GM13977 (cell line): Measurements from ENCODE around the gene ELP5.

Experiments used
- DNase-seq: peaks from one replicate; pipeline ENCODE4 v3.0.0; 2012; ENCODE audit warnings: low spot score
- in situ Hi-C: fragments of 300-500 bp; cut with MboI; formaldehyde crosslinking; loops from one replicate; pipeline ENCODE4 v1.12.0; 2022; ENCODE audit warnings: low sequenced_read_pairs, low pct_unique_long_range_greater_than_20kb, mixed read lengths, inconsistent platforms; ENCODE audit not compliant: unreplicated experiment
- TF ChIP-seq, protein P1 (sequence below): IDR thresholded peaks from 2 replicates; pipeline ENCODE4 v1.5.1; 2012; ENCODE audit warnings: mild to moderate bottlenecking, control low read depth; ENCODE audit not compliant: insufficient read depth; ENCODE audit errors: extremely low read depth, missing control alignments

ELP5 gene

DNA sequence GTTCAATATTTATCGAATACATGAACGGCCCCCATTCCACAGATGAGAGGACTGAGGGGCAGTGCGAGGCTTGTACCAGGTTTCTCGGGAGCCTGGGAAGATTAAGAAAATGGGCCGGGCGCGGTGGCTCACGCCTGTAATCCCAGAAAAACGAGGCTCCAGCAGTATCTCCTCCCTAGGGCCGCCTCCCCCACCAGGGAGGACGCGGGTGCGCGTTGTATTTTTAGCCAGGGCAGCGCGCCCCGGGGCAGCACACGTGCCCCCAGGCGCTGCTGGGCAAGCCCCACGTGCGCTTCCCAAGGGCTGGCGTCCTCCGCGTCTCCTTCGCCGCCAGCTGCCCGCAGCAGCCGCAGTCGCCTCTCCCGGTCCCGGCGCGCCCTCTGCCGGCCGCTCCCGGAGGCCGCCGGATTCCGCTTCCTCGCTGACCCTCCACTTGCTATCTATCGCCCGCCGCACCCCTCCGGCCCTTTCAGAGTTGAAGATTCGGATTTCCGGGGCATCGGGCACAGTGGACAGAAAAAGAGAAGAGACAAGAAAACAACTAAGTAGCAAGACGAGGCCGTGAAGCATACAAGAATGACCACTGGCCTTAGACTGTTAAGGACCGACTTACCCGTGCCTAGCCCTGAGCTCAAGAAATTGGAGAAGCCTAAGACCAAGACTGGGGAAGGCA, 44.3 kb downstream of the ELP5 start:
- DNase-seq = peak; percentile 89
- in situ Hi-C loops = loop anchor here (10.0 kb wide), 1 partner anchor 242 kb away; no protein-coding TSS in a partner anchor
- TF ChIP-seq, protein P1, sequence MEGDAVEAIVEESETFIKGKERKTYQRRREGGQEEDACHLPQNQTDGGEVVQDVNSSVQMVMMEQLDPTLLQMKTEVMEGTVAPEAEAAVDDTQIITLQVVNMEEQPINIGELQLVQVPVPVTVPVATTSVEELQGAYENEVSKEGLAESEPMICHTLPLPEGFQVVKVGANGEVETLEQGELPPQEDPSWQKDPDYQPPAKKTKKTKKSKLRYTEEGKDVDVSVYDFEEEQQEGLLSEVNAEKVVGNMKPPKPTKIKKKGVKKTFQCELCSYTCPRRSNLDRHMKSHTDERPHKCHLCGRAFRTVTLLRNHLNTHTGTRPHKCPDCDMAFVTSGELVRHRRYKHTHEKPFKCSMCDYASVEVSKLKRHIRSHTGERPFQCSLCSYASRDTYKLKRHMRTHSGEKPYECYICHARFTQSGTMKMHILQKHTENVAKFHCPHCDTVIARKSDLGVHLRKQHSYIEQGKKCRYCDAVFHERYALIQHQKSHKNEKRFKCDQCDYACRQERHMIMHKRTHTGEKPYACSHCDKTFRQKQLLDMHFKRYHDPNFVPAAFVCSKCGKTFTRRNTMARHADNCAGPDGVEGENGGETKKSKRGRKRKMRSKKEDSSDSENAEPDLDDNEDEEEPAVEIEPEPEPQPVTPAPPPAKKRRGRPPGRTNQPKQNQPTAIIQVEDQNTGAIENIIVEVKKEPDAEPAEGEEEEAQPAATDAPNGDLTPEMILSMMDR = peak; percentile 94

- in situ Hi-C loops = no loop called here
- DNase-seq = no peak
- TF ChIP-seq, protein P1 = no peak
Observed at GRCh38 chr17:7304179-7304578, 52.2 kb downstream of the ELP5 start.

GRCh38 chr17:7306911-7307685, 55.1 kb downstream of the ELP5 start, which contains the start of gene EIF5A:
TSS of gene EIF5A (plus strand) at chr17:7307628. CDS start at chr17:7309636, 2,008 bp downstream.
- peak; percentile 99 for DNase-seq
- in situ Hi-C loops = no loop called here
- TF ChIP-seq, protein P1 = no peak

DNA sequence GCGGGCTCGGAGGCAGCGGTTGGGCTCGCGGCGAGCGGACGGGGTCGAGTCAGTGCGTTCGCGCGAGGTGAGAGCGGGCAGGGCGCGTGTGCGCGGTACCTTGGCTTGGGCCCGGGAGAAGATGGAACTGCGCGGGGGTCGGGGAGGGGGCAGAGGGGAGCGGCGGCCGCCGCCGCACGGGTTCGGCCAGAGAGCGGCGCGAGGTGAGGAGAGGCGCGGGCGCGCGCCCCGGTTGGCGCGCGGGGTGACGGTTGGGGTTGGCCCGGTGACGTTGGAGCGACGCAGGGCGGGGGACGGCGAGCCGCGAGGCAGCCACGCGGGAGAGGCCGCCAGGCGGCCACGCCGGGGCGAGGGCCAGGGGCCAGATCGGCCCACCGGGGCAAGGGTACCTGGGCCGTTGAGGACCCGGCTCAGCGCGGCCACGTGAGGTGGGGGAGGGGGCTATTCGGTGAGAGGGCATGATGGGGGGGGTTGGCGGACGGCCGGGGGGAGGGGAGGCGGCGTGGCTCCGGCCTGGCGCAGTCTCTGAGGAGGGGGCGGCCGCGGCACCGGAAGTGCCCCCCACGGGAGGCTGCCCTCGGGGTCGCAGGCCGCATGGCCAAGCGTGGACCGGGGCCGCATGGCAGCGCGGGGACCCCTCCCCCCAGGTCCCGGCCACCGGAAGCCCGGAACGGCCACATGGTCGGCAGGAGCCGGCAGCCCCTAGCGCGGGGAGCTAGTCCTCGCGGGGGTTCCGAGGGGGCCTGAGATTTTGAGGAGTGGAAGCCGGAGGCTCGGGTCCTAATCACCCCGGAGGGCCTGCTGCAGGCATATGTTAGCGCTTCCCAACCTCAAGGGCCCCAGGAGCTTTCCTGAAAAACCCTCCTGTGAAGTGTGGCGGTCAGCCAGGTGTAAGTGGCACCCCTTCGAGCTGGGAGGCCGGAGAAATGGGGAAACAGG, 55.9 kb downstream of the ELP5 start:
- TF ChIP-seq, protein P1 = no peak
- in situ Hi-C loops = no loop called here
- no peak for DNase-seq

- TF ChIP-seq, protein P1 = no peak
- peak; percentile 87 for DNase-seq
- in situ Hi-C loops = no loop called here
Observed at GRCh38 chr17:7308625-7309433, 56.8 kb downstream of the ELP5 start.
